ENCODE results near the gene TPGS1. TPM values are rescaled to one million over a fixed set of nuclear protein-coding genes. Genes with fewer than 3 reads are reported as not detected.

TPGS1 gene
- total RNA-seq, 1 experiment from 2014 or later: 11.5 TPM

- Mint-ChIP-seq H3K9me3 (ENCODE audit: unreplicated experiment) (peaks cover 22% of the 10 kb centered on the region), H3K27me3 (ENCODE audit: insufficient read depth, unreplicated experiment) (no peaks in the 10 kb centered on the region), H3K4me1 (ENCODE audit: low read depth, unreplicated experiment) (no peaks in the 10 kb centered on the region), H3K36me3 (ENCODE audit: insufficient read depth, unreplicated experiment) (peaks cover 10% of the 10 kb centered on the region), H3K4me3 (ENCODE audit: unreplicated experiment) (no peak overlapping the region), H3K27ac (ENCODE audit: unreplicated experiment) (no peak overlapping the region)
- Histone ChIP-seq H3K27me3 (replicated peaks; ENCODE audit: control insufficient read depth, insufficient read depth, low read length) (no peaks in the 10 kb centered on the region), H3K9me3 (no peaks in the 10 kb centered on the region), H3K4me1 (no peaks in the 10 kb centered on the region), H3K36me3 (ENCODE audit: control insufficient read depth, insufficient read depth, low read length) (no peaks in the 10 kb centered on the region), H3K4me3 (ENCODE audit: low read depth, low read length) (no peak overlapping the region)
- ChIA-PET POLR2A (no interaction called here), CTCF (no interaction called here)
- BruUV-seq (replicated peaks): no TSS peak
- no peak for TF ChIP-seq CTCF (IDR thresholded peaks at IDR 0.05; ENCODE audit: insufficient read depth in 1 of 2, low read depth in 1 of 2, low read length in 1 of 2, severe bottlenecking in 1 of 2, unreplicated experiment in 1 of 2)
- no peak for DNase-seq
- intact Hi-C loops (cut with micrococcal nuclease; ENCODE audit: unreplicated experiment): no loop called here
Observed at GRCh38 chr19:482186-483041, 24.9 kb upstream of the TPGS1 start.

GRCh38 chr19:483332-484072 is 23.8 kb upstream of the TPGS1 start:
- H3K36me3 Mint-ChIP-seq (ENCODE audit: insufficient read depth, unreplicated experiment): peaks cover 10% of the 10 kb centered on the region
- no peak overlapping the region for H3K27ac Mint-ChIP-seq (ENCODE audit: unreplicated experiment)
- DNase-seq: no peak
- no peaks in the 10 kb centered on the region for H3K9me3 ChIP-seq
- no peaks in the 10 kb centered on the region for H3K36me3 ChIP-seq (ENCODE audit: control insufficient read depth, insufficient read depth, low read length)
- H3K4me1 Mint-ChIP-seq (ENCODE audit: low read depth, unreplicated experiment): no peaks in the 10 kb centered on the region
- H3K4me1 ChIP-seq: no peaks in the 10 kb centered on the region
- POLR2A ChIA-PET: interaction anchor here (0.6 kb wide), 1 partner anchor 50 kb away, joined by 3 read pairs; no protein-coding TSS in a partner anchor
- no peaks in the 10 kb centered on the region for H3K27me3 Mint-ChIP-seq (ENCODE audit: insufficient read depth, unreplicated experiment)
- TF ChIP-seq CTCF (IDR thresholded peaks at IDR 0.05; ENCODE audit: insufficient read depth in 1 of 2, low read depth in 1 of 2, low read length in 1 of 2, severe bottlenecking in 1 of 2, unreplicated experiment in 1 of 2): no peak
- H3K4me3 ChIP-seq (ENCODE audit: low read depth, low read length): no peak overlapping the region
- H3K9me3 Mint-ChIP-seq (ENCODE audit: unreplicated experiment): peaks cover 22% of the 10 kb centered on the region
- H3K27me3 ChIP-seq (replicated peaks; ENCODE audit: control insufficient read depth, insufficient read depth, low read length): no peaks in the 10 kb centered on the region
- CTCF ChIA-PET: interaction anchor here (1.0 kb wide), 1 partner anchor 23 kb away, joined by 6 read pairs; no protein-coding TSS in a partner anchor
- intact Hi-C loops (cut with micrococcal nuclease; ENCODE audit: unreplicated experiment): no loop called here
- no TSS peak for BruUV-seq (replicated peaks)
- H3K4me3 Mint-ChIP-seq (ENCODE audit: unreplicated experiment): no peak overlapping the region

- Mint-ChIP-seq H3K27ac (ENCODE audit: unreplicated experiment) (no peak overlapping the region), H3K27me3 (ENCODE audit: insufficient read depth, unreplicated experiment) (no peaks in the 10 kb centered on the region), H3K9me3 (ENCODE audit: unreplicated experiment) (peaks cover 22% of the 10 kb centered on the region), H3K4me1 (ENCODE audit: low read depth, unreplicated experiment) (no peaks in the 10 kb centered on the region), H3K4me3 (ENCODE audit: unreplicated experiment) (no peak overlapping the region), H3K36me3 (ENCODE audit: insufficient read depth, unreplicated experiment) (peaks cover 10% of the 10 kb centered on the region)
- no peaks in the 10 kb centered on the region for H3K36me3 ChIP-seq (ENCODE audit: control insufficient read depth, insufficient read depth, low read length)
- BruUV-seq (replicated peaks): no TSS peak
- peaks cover 1% of the 10 kb centered on the region; the same call in 1 of the 2 replicates for H3K4me1 ChIP-seq
- H3K27me3 ChIP-seq (replicated peaks; ENCODE audit: control insufficient read depth, insufficient read depth, low read length): no peaks in the 10 kb centered on the region
- H3K4me3 ChIP-seq (ENCODE audit: low read depth, low read length): no peak overlapping the region
- intact Hi-C loops (cut with micrococcal nuclease; ENCODE audit: unreplicated experiment): no loop called here
- DNase-seq: no peak
- no peak for TF ChIP-seq CTCF (IDR thresholded peaks at IDR 0.05; ENCODE audit: insufficient read depth in 1 of 2, low read depth in 1 of 2, low read length in 1 of 2, severe bottlenecking in 1 of 2, unreplicated experiment in 1 of 2)
- ChIA-PET POLR2A (no interaction called here), CTCF (no interaction called here)
- no peaks in the 10 kb centered on the region for H3K9me3 ChIP-seq
Observed at GRCh38 chr19:484494-484893, 22.8 kb upstream of the TPGS1 start.
